HG03139 (cell line): ENCODE data around the gene ZBTB7C.
A peak's percentile ranks its signal among the peaks of the same experiment; 100 is the strongest.

Experiments used
- ATAC-seq: cut with Tn5 transposase; IDR thresholded peaks from one replicate; pipeline ENCODE4 v1.9.1; 2021; ENCODE audit not compliant: unreplicated experiment

ZBTB7C gene

GRCh38 chr18:48007955-48008701, 401.1 kb downstream of the ZBTB7C start:
- peak; percentile 55 for ATAC-seq

GRCh38 chr18:48007381-48007780, 401.8 kb downstream of the ZBTB7C start:
- ATAC-seq = no peak

- no peak for ATAC-seq
Measured at GRCh38 chr18:48006415-48007175, 402.6 kb downstream of the ZBTB7C start.

GRCh38 chr18:48004577-48004976, 404.6 kb downstream of the ZBTB7C start:
- ATAC-seq = no peak

GRCh38 chr18:48003426-48004349, 405.5 kb downstream of the ZBTB7C start:
- ATAC-seq = no peak

GRCh38 chr18:48002933-48003365, 406.2 kb downstream of the ZBTB7C start:
- no peak for ATAC-seq

- ATAC-seq = no peak
Measured at GRCh38 chr18:48000701-48001100, 408.5 kb downstream of the ZBTB7C start.

GRCh38 chr18:47999801-48000248, 409.4 kb downstream of the ZBTB7C start:
- no peak for ATAC-seq

- ATAC-seq = no peak
Measured at GRCh38 chr18:47997338-47997780, 411.8 kb downstream of the ZBTB7C start.

- no peak for ATAC-seq
Measured at GRCh38 chr18:47996091-47996541, 413.1 kb downstream of the ZBTB7C start.

- no peak for ATAC-seq
Measured at GRCh38 chr18:47995654-47996053, 413.5 kb downstream of the ZBTB7C start.

GRCh38 chr18:47993409-47993808, 415.8 kb downstream of the ZBTB7C start:
- ATAC-seq = no peak

GRCh38 chr18:47992976-47993375, 416.2 kb downstream of the ZBTB7C start:
- ATAC-seq = no peak

- ATAC-seq = no peak
Measured at GRCh38 chr18:47992266-47992665, 416.9 kb downstream of the ZBTB7C start.

- ATAC-seq = no peak
Measured at GRCh38 chr18:47990981-47991380, 418.2 kb downstream of the ZBTB7C start.

GRCh38 chr18:47987388-47987699, 421.8 kb downstream of the ZBTB7C start:
- ATAC-seq = no peak

- ATAC-seq = no peak
Measured at GRCh38 chr18:47986620-47987387, 422.4 kb downstream of the ZBTB7C start.

GRCh38 chr18:47985866-47986265, 423.3 kb downstream of the ZBTB7C start:
- no peak for ATAC-seq

GRCh38 chr18:47984991-47985390, 424.2 kb downstream of the ZBTB7C start:
- ATAC-seq = no peak

GRCh38 chr18:47983946-47984345, 425.2 kb downstream of the ZBTB7C start:
- no peak for ATAC-seq
